BJ (cell line): ENCODE results near the gene UBE2E1. TPM values are rescaled to one million over a fixed set of nuclear protein-coding genes. Genes with fewer than 3 reads are reported as not detected.

Source experiments
- CTCF ChIA-PET: fragments of 350-600 bp; formaldehyde crosslinking; extraction: SDS; loops from one replicate; lab custom pipeline; 2021; ENCODE audit warnings: antibody characterized with exemption, inconsistent platforms; lab: Yijun Ruan, JAX
- POLR2A ChIA-PET: fragments of 300-600 bp; sonication (Branson Sonifier 250); formaldehyde crosslinking; extraction: SDS; loops from one replicate; lab custom pipeline; 2021; ENCODE audit warnings: antibody characterized with exemption; lab: Charles Lee
- DNase-seq: peaks from one replicate; pipeline ENCODE4 v3.0.0-alpha.2; 2011; ENCODE audit warnings: low read depth
- H3K27me3 ChIP-seq: 2 replicates; pipeline ENCODE4 v1.6.0; 2011; ENCODE audit warnings: low read length; ENCODE audit not compliant: control insufficient read depth, insufficient read depth
- H3K36me3 ChIP-seq: 2 replicates; pipeline ENCODE4 v1.5.1; 2011; ENCODE audit warnings: low read length; ENCODE audit not compliant: control insufficient read depth, insufficient read depth
- H3K4me3 ChIP-seq: 2 replicates; pipeline ENCODE4 v1.5.1; 2011; ENCODE audit warnings: low read depth, mild to moderate bottlenecking, control low read depth, low read length
- polyA plus RNA-seq: library from polyadenylated mRNA; depleted of rRNA; stranded (reverse); fragments of >200 nt; gene quantifications from 2 replicates; pipeline ENCODE4 v1.2.3, GENCODE V29; 2011
- TF ChIP-seq, protein P1 (sequence below): IDR thresholded peaks from 2 replicates; pipeline ENCODE4 v1.5.1; 2011; ENCODE audit warnings: low read depth, mild to moderate bottlenecking, control low read depth, inconsistent platforms, low read length, moderate library complexity; ENCODE audit not compliant: insufficient read depth

The UBE2E1 gene
- polyA plus RNA-seq, 1 experiment: 70.0 TPM

DNA sequence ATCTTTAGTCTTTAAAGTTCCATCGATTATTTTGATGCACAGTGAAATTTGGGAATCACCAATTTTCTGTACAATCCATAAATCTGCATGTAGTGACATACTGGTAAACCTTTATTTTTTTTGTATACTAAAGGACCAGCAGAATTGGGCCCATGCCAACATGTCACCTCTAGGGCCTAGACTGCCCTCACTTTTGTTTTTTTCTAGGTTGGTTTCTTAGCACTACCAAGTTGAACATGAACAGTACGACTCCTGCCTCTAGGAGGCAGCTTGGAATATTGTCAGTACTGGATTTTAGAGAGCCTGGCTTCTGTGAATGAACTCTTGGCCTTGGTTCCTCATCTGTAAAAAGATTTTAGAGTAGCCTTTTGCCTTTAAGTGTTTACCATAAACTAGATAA is 78.7 kb downstream of the UBE2E1 start:
- Histone ChIP-seq H3K36me3 (peaks cover 4% of the 10 kb centered on the region; the same call in 1 of the 2 replicates), H3K4me3 (no peak overlapping the region), H3K27me3 (no peaks in the 10 kb centered on the region)
- ChIA-PET CTCF (interaction anchor here (0.6 to 1.4 kb wide), 3 partner anchors 10 to 357 kb away, joined by 3 to 4 read pairs (median 3); no protein-coding TSS in a partner anchor), POLR2A (no interaction called here)
- TF ChIP-seq, protein P1, sequence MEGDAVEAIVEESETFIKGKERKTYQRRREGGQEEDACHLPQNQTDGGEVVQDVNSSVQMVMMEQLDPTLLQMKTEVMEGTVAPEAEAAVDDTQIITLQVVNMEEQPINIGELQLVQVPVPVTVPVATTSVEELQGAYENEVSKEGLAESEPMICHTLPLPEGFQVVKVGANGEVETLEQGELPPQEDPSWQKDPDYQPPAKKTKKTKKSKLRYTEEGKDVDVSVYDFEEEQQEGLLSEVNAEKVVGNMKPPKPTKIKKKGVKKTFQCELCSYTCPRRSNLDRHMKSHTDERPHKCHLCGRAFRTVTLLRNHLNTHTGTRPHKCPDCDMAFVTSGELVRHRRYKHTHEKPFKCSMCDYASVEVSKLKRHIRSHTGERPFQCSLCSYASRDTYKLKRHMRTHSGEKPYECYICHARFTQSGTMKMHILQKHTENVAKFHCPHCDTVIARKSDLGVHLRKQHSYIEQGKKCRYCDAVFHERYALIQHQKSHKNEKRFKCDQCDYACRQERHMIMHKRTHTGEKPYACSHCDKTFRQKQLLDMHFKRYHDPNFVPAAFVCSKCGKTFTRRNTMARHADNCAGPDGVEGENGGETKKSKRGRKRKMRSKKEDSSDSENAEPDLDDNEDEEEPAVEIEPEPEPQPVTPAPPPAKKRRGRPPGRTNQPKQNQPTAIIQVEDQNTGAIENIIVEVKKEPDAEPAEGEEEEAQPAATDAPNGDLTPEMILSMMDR: 0 out of 2 replicates have a peak, but pooled peaks have one; percentile 10
- DNase-seq: no peak

DNA sequence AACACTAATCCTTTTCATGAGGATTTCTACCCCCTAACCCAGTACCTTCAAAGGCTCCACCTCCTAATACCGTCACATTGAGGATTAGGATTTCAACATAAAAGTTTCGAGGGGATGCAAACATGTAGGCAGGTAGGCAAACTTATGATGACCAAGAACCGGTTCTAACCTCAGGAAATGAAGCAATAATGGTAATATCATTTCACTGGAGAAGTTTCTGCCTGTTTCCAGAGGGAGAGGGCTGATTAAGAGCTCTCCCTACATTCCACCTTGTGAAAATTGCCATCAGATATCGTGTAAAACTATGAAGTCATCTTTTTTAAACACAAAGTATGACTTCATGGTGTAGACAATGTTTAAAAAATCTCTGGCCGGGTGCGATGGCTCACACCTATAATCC is 79.5 kb downstream of the UBE2E1 start:
- Histone ChIP-seq H3K36me3 (peaks cover 5% of the 10 kb centered on the region; the same call in 1 of the 2 replicates), H3K4me3 (no peak overlapping the region), H3K27me3 (no peaks in the 10 kb centered on the region)
- DNase-seq: no peak
- POLR2A ChIA-PET: no interaction called here
- TF ChIP-seq, protein P1: no peak
- CTCF ChIA-PET: interaction anchor here (0.7 to 1.4 kb wide), 2 partner anchors 9 to 55 kb away, joined by 3 read pairs; no protein-coding TSS in a partner anchor

DNA sequence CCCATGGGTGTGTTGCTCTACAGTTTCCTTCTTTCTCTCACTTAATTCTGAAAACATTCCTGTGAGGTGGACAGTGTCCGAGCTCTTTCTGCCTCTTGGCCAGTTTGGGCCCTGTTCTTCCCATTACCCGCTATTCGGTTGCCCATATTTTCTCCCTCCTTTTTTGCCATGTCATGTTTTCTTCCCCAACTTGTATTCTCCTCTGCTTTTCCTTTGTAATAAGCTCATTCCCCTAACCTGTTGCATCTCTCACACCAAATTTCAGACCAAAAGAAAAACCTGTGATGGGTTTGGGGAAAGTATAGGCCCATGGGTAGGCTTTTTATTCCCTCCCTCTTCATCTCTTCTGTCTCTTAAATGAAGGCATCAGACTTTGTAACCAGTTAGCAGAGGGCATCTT is 80.6 kb downstream of the UBE2E1 start:
- TF ChIP-seq, protein P1: no peak
- DNase-seq: no peak
- ChIA-PET CTCF (interaction anchor here (3.6 kb wide), 1 partner anchor 8 kb away, joined by 19 read pairs; no protein-coding TSS in a partner anchor), POLR2A (no interaction called here)
- Histone ChIP-seq H3K27me3 (no peaks in the 10 kb centered on the region), H3K36me3 (peaks cover 5% of the 10 kb centered on the region; the same call in 1 of the 2 replicates), H3K4me3 (no peak overlapping the region)

DNA sequence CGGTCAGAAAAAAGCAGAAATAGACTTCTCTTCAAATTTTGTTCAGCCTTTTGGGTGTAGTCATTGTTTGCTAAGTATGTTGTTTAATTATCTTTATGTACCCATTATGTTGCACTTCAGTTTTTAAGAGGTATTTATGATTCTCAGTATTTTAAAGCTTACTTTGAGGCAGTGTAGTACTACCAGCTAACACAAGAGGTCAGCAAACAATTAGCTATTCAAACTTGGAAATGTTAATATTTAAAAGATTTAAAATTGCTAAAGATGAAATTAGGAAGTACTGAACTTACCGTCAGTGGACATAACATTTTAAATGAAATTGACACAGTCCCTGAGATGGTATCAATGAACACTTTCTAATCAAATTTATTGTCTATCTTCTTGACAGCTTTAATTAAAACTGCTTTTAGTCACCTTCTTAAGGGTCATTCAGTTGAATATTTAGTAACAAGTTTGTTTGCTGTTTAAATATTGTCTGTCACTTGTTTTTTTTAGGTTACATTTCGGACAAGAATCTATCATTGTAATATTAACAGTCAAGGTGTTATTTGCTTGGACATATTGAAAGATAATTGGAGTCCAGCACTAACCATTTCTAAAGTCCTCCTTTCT is 83.0 kb downstream of the UBE2E1 start:
- DNase-seq: no peak
- TF ChIP-seq, protein P1: peak; percentile 72
- Histone ChIP-seq H3K27me3 (no peaks in the 10 kb centered on the region), H3K4me3 (no peak overlapping the region), H3K36me3 (peaks cover 1% of the 10 kb centered on the region; the same call in 1 of the 2 replicates)
- CTCF ChIA-PET: interaction anchor here (0.7 to 3.6 kb wide), 13 partner anchors 10 to 694 kb away, joined by 3 to 19 read pairs (median 4); no protein-coding TSS in a partner anchor
- POLR2A ChIA-PET: interaction anchor here (0.5 kb wide), 1 partner anchor 9 kb away, joined by 3 read pairs; no protein-coding TSS in a partner anchor

DNA sequence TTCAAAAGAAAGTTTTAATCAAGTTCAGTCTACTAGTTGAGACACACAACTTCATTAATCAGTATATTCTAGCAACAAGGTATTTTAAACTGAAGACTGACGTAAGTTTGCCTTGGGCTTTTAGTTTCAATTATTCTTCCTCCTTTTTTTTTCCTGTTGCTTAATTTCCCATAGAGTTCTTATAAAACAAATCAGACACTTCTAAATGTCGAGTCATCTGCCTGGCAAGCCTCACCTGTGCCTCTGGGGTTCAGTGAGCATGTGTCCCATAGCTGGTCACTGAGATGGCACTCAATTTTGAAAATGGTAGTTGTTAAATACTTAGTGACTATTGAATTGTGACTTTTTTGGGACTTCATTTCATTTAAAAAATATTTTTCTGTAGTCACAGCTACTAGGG is 83.6 kb downstream of the UBE2E1 start:
- H3K4me3 ChIP-seq: no peak overlapping the region
- POLR2A ChIA-PET: interaction anchor here (0.5 kb wide), 1 partner anchor 10 kb away, joined by 3 read pairs; no protein-coding TSS in a partner anchor
- peaks cover 1% of the 10 kb centered on the region; the same call in 1 of the 2 replicates for H3K36me3 ChIP-seq
- no peaks in the 10 kb centered on the region for H3K27me3 ChIP-seq
- TF ChIP-seq, protein P1: no peak
- DNase-seq: no peak
- CTCF ChIA-PET: interaction anchor here (1.1 to 3.6 kb wide), 10 partner anchors 9 to 693 kb away, joined by 3 to 19 read pairs (median 6); no protein-coding TSS in a partner anchor
